NCI-H2196 (cell line): ENCODE results near the gene ELAVL2.

Source experiments
- DNase-seq: peaks from one replicate; lab custom pipeline; 2025; ENCODE audit not compliant: unreplicated experiment; lab: John Stamatoyannopoulos, UW

The ELAVL2 gene

GRCh38 chr9:23822261-23823169 is 3.5 kb downstream of the ELAVL2 start:
- DNase-seq, result no peak

DNA sequence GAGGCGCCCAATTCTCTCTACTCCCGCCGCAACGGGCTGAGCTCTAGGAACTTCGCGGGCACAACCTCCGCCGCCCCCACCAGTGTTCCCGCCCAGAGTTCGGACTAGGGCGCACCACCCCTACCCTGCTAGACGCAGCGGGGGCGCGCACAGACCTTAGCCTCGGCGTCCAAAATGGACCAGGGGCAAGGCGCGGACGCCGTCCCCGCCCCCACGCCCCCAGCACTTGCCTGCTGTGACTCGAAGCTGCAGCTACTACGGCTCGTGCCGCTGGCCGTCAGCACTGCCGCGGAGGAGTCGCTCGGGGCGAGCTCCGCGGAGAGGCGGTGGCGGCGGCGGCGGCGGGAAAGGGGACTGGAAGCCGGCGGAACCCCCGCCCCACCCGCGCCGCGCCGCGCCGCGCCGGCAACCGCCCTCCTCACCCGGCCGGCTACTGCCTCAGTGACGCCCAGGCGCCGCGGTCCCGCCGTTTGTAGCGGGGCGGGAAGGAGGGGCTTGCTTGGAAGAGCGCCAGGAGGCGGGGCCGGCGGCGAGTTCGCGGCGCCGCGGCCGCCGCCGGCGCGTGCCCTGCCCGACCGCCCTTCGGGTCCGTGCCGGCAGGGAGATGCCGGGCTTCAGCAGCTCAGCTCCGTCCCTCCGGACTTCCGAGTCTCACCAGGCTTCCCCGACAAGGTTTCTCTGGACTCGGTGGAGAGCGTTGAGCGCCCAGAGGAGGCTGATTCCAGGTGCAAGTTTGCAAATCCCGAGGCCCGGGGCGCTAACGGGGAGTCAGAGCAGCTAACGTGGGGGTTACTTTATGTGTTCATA is 4.5 kb downstream of the ELAVL2 start:
- DNase-seq, result peak; percentile 56

DNA sequence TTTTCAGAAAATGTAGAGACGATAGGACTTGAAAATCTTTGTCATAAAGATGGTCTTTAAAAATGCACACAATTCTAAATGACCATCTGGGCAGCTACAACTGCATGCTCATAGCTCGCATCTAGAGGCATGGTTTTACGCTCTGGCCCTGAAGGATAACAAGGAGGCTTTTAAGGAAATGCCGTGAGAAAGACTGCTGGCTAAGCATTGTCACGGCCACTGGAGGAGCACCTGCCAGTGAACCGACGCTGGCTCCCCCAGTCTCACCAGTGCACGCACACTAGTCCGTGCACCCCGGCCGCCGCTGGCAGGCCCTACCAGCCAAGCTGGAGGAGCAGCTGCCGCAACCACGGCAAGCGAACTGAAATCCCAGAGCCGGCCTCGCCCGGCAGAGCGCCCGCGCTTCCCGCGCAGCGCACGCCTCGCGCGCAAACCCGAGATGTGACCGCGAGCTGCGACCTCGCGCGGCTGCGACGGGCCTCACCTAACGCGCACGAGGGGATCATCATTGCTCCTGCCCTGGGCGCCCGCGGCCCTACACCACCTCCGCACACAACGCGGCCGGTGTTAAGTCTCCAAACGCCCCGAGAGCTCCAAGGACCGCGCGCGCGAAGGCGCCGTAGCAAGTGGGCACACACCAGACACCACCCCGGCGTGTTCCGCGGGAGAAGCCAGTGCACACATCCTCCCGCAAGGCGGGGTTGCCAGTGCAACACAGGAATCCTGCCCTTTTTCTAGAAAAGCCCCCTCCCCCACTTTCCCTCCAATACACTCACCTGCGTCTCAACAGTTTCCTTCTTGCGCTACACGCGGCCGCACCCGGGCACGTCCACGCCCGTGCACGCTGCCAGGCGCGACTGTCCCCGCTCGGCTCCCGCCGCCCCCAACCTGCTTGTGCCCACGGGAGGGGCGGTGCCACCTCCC is 5.3 kb downstream of the ELAVL2 start:
- no peak for DNase-seq

DNA sequence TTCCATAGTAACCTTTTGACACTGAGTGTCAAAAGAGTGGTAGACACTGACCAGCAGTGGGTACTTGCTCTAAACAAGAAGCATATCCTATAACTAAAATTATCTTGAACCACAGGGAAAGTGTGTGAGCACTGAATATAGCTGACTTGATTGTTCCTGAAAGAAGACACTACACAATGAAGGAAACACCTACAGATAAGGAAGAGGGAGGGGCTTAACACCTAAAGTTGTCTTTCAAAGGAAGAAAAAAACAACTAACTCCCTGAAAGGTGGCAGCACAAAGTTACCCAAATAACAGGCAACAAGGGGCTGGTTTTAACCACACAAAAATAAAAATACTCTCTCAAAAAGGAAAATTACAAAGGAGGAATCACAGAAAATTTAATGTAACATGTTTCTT is 6.6 kb downstream of the ELAVL2 start:
- DNase-seq, result no peak

DNA sequence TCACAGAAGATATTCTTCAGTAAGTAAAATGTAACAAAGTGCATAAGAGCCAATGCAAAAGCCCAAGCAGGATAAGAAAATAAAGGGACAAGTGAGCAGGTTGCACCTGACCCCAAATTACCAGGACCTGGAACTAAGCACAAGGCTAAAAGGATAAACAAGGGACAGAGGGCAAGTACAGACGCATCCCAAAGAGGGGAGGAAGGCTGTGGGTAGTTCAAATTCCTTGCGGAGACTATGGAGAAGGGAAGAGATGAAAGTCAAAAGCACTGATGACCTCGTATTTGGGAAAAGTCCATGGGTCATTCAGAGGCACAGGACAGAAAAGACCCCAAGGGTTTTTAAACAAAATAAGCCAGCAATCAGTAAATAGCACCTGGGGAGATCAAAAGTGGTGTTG is 11.8 kb downstream of the ELAVL2 start:
- no peak for DNase-seq

DNA sequence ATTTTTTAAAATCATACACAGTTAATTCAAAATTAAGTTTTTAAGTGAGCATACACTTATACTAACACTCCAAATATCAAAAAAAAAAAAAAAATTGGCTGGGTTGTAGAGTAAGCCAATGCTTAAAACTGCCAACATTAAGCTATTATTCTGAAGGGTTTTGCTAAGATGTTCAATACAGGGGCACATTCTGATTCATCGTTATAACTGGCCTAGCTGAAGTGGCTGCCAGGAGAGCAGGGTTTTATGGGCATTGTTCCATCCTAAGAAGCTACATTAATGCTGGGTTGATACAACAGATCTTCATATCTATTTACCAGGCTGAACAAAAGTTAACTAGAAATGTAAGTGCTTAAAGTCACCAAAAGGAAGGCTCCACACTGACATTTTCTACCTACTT is 13.4 kb downstream of the ELAVL2 start:
- DNase-seq, result no peak

DNA sequence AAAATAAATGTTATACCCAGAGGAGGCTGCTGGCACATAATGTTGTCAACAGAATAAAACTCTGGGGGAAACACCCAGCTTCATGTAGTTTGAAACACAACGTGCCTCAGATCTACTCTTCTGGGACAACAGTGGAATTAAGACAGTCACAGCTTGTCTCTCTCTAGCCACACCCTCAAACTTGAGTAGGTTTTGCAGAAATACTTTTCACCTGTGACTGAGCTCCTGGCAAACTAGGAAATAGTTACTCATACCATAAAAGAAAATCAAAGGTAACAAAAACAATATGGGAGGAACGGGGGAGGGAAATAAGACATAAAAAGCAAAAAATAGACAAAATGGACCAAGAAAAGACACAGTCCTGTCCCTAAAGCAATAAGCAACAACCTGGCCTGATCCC is 14.4 kb downstream of the ELAVL2 start:
- DNase-seq, result no peak

DNA sequence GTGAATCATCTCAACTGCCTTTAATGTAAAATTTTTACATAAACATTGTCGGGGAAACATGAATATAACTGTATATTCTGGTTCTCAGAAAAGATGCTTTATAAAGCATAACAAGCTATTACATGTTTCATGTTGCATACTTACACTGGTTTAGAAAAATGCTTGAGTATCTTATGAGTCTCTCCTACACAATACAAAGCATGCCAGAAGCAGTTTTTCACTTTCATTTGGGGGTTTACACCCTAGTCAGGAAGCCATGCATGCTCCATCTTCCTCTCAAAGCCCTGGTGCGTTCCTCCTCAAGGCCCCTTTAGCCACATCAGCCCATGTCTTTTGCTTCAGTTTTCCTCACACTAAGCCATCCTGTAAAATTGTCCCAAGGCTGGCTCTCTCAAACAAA is 22.8 kb downstream of the ELAVL2 start:
- DNase-seq, result no peak

- no peak for DNase-seq
These were observed 24.5 kb downstream of the ELAVL2 start for GRCh38 chr9:23801523-23801922.

DNA sequence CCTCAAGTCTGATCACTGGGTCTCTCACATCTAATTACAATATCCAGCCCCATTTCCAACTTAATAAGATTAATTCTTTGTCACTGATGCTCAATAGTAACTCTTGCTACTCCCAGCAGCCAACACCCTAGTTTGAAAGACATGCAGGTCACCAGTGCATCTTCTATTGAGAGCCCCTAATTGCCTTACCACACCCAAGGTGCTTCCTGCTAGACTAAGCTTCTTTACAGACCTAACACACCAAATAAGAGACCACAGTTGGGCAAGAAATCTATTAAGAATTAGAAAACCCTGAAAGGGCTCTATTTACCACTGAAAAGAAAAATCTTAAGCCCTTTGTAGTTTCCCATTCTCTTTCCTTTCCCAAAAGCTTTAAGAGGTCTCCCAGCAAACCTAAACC is 26.5 kb downstream of the ELAVL2 start:
- DNase-seq, result no peak

GRCh38 chr9:23798325-23798724 is 27.7 kb downstream of the ELAVL2 start:
- DNase-seq, result no peak

DNA sequence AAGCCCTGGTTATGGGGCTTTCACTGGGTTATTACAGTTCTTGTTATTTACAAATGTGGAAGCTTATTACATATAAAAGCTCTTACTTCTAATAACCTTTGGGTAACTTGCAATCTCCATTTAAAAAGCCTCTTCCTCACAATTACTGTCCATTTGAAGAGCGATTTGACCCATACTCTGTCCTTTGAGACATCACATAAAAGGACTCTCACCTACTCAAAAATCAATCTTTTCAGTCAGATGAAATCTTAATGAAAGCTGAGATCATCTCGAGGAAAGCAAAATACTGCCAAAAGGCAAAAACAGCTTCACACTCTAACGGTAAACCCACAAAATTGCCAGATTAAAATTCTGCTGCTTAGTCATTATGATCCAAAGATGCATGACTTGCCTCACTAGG is 29.8 kb downstream of the ELAVL2 start:
- no peak for DNase-seq

GRCh38 chr9:23790351-23791260 is 35.4 kb downstream of the ELAVL2 start:
- DNase-seq, result no peak

- DNase-seq, result no peak
These were observed 36.3 kb downstream of the ELAVL2 start for GRCh38 chr9:23789529-23790254.

GRCh38 chr9:23784962-23785361 is 41.1 kb downstream of the ELAVL2 start:
- DNase-seq, result no peak

- no peak for DNase-seq
These were observed 42.5 kb downstream of the ELAVL2 start for GRCh38 chr9:23783509-23783908.

DNA sequence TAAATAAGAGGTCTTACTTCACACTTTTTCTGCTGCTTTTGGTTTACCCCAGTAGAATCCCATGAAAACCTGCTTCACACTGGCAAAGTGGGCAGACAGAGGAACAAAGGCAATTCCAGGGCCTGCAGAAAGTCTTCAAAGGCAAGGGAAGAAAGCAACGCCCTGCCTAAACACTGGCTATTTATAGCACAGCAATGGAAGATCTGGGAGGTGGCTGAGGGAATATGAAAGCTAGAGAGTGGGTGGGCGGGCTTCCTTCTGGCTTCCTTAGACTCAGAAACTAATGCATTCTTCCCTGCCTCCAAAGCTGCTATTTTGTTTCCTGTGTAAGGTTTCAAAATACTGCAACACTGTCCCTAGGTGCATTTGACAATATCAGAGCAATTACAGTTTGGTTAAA is 46.8 kb downstream of the ELAVL2 start:
- DNase-seq, result no peak

DNA sequence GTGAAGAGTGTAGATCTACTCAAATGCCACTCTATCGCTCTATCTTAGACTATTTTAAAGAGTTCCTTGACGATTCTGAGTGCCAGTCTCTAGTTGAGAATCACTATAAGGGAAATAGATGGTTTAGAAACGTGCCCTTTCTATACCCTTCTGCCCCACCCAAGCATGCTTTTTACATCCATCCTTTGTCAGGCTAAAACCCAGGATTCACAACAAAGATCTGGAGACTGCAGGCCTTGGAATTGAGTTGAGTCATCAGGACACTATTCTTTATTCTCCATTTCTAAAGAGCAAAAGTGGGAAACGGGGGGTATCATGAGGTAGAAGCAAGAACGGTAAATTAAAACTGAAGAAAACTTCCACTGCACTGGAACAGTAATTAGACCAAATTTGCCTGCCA is 48.7 kb downstream of the ELAVL2 start:
- DNase-seq, result no peak

GRCh38 chr9:23775549-23775948 is 50.5 kb downstream of the ELAVL2 start:
- no peak for DNase-seq
